ENCODE results near the gene KCNMB4.

KCNMB4 gene

GRCh38 chr12:70430400-70430799 lies 64.3 kb downstream of the KCNMB4 start:
- in situ Hi-C loops (cut with MboI; ENCODE audit: low sequenced_read_pairs) = no loop called here

- in situ Hi-C loops (cut with MboI; ENCODE audit: low sequenced_read_pairs) = no loop called here
Measured at GRCh38 chr12:70436836-70437235, 70.7 kb downstream of the KCNMB4 start.

GRCh38 chr12:70443062-70443673 lies 77.1 kb downstream of the KCNMB4 start:
- in situ Hi-C loops (cut with MboI; ENCODE audit: low sequenced_read_pairs) = no loop called here

GRCh38 chr12:70444903-70445302 lies 78.8 kb downstream of the KCNMB4 start:
- in situ Hi-C loops (cut with MboI; ENCODE audit: low sequenced_read_pairs) = no loop called here

DNA sequence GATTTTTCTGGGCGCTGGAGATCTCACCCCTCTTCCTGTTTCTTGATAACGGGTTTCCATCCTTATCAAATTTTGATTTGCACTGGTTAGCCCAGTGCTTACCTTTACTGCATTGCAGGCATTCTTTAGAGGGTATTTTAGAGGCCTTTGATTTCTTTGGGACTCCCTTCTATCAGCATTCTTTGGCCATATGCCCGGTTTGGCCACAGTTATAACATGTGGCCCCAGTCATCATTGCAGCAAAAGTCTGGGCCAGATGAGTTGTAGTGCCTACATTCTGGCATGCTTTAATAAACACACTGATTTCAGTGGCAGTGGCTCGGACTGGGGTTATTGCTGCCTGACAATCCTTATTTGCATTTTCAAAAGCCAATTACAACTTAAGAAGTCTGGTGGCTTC lies 82.3 kb downstream of the KCNMB4 start:
- in situ Hi-C loops (cut with MboI; ENCODE audit: low sequenced_read_pairs) = no loop called here

DNA sequence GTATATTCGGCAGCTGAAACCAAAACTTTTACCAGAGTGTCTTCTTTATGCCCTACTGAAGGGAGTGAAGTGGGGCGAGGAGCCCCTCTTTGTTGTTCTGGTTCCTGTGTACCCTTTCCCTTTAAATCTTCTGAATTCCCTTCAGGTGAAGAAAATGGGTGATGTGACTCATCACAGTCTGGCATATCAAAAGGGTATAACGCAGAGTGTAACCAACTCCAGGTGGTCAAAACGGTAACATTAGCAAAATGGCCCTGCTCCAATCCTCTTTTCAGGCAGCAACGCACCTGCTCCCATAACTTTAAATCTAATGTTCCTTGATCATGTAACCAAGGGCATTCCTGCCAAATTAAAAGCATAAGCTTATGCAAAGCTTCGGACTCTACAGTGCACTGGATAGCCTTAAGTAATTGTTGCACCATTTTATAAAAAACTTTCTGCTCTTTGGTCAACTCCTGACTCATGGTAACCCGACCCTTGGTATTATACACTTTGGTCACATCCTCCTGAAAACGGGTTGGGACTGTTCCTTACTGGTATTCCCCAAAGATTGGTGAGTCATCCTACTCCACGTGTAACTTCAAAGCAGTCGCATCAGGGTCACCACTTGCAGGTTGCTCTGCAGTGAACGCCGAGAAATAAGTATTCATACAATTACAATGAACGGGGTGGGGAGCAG lies 83.1 kb downstream of the KCNMB4 start:
- in situ Hi-C loops (cut with MboI; ENCODE audit: low sequenced_read_pairs) = no loop called here

- in situ Hi-C loops (cut with MboI; ENCODE audit: low sequenced_read_pairs) = no loop called here
Measured at GRCh38 chr12:70449753-70450341, 83.8 kb downstream of the KCNMB4 start.

GRCh38 chr12:70451528-70451927 lies 85.4 kb downstream of the KCNMB4 start:
- in situ Hi-C loops (cut with MboI; ENCODE audit: low sequenced_read_pairs) = no loop called here

DNA sequence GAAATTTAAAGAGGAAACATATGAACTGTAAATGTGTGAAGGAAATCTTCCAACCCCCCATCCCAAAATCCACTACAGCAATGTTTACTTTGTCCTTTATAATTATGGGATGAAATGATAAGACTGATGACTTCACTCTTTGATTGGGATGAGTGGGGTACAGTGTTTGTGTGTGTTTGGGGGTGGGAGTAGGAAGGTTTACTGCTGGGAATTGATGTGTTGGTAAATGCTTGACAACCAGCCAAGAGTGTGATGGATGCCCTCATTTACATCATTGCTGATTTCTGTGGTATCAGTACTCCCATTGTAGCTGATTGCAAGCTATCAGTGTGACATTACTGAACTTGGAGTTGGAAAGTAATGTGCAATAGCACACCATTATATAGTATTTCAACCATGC lies 90.9 kb downstream of the KCNMB4 start:
- in situ Hi-C loops (cut with MboI; ENCODE audit: low sequenced_read_pairs) = no loop called here

DNA sequence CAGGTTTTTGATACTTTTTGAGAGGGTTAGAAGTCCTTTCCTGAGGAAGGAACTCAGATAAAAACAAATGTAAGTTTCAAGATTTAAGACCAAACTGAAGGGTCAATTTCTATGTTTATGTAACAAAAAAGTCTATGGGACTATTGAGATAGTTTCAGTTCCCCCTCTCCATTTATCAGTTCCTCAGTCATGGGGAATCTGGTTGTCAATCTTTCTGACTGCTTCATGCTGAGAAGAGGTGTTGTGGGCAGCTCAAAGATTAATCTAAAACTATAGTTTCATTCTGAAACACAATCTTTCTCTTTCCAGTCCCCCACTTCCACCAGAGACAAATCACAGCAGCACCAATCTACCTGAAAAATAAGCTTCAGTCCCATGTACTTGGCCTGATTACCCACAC lies 93.7 kb downstream of the KCNMB4 start:
- in situ Hi-C loops (cut with MboI; ENCODE audit: low sequenced_read_pairs) = no loop called here

GRCh38 chr12:70463997-70464396 lies 97.9 kb downstream of the KCNMB4 start:
- in situ Hi-C loops (cut with MboI; ENCODE audit: low sequenced_read_pairs) = no loop called here

DNA sequence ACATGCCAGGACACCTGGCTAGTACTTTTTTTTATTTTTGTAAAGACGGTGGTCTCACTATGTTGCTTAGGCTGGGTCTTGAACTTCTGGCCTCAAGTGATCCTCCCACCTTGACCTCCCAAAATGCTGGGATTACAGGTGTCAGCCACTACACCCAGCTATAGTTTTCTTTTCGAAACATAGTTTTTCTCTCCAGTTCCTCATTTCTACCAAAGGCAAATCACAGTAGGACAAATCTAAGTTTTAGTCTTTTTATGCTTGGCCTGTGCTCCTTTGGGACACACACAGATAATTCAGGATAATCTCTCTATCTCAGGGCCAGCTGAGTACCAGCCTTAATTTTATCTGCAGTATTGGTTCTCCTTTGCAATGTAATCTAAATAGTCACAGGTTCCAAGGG lies 100.7 kb downstream of the KCNMB4 start:
- in situ Hi-C loops (cut with MboI; ENCODE audit: low sequenced_read_pairs) = no loop called here

DNA sequence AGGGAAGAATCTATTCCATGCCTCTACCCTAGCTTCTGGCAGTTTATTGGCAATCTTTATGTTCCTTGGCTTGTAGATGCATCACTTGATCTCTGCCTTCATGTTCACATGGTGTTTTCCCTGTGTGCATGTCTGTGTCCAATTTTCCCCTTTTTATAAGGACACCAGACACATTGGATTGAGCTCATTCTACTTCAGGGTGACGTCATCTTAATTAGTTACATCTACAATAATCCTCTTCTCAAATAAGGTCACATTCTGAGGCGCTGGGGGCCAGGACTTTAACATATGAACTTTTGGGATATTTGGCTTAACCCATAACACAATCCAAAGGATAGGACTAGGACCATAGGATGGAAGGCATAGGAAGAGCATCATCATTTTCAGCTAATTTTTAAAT lies 101.4 kb downstream of the KCNMB4 start:
- in situ Hi-C loops (cut with MboI; ENCODE audit: low sequenced_read_pairs) = no loop called here

DNA sequence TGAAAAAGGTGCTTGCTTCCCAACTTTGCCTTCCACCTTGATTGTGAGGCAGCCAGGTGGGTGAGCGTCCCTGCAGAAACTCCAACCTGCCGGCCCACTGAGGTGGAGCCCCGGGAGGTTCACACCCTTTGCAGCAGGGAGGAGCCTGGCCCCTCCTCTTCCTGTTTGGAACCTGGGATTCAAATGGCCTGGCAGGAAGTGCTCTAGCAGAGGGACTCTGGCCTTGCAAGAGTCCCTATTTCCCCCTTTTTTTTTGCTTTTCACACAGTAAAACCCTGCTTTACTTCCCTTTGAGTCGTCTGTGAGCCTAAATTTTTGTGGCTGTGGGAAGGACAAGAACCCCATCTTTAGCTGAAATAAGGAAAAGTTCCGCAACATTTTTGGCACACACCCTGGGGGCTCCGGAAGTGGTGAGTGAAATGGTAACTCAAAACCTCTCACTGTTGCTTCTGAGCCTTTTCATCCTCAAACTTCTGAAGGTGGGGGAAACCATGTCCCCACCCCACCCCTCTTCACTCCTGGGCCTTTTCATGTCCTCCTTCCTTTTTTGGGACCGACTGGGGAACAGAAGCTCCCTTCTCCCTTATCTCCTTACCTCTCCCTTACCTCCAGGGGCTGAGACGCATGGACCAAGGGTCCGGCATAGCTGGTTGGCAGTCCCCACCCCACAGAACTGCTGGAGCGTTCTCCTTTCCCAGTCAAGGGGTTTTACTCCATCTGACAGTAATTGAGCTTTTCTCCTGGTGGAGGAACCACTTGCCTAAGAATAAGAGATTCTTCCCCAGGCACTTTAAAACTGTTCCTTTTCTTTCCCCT lies 102.0 kb downstream of the KCNMB4 start:
- in situ Hi-C loops (cut with MboI; ENCODE audit: low sequenced_read_pairs) = no loop called here

DNA sequence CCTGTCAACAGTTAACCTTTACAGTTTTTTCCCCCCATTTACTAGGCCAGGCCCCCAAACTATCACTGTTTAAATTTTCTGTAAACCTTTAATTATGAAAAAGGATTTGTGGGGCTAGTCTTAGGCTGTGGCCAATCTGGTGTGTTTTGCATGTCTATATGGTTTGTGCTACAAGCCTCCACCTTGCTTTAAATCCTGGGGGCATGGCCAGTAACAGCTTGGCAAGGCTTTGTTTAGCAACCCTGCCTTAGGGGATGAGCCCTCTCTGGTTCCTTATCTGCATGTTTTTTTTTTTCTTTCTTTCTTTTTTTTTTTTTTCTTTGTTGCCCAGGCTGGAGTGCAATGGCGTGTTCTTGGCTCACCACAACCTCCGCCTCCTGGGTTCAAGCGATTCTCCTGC lies 102.7 kb downstream of the KCNMB4 start:
- in situ Hi-C loops (cut with MboI; ENCODE audit: low sequenced_read_pairs) = no loop called here

GRCh38 chr12:70469221-70469820 lies 103.2 kb downstream of the KCNMB4 start:
- in situ Hi-C loops (cut with MboI; ENCODE audit: low sequenced_read_pairs) = no loop called here

GRCh38 chr12:70482764-70483163 lies 116.7 kb downstream of the KCNMB4 start:
- in situ Hi-C loops (cut with MboI; ENCODE audit: low sequenced_read_pairs) = no loop called here

Data from HL-60/S4 (cell line).